Activated CD4-positive, alpha-beta T cell treated with anti-CD3 and anti-CD28 coated beads for 24 hours (primary cell): ENCODE measurements around the gene SGSM1.

Experiments
- DNase-seq, 2 donors: peaks; one replicate each; pipeline ENCODE4 v3.0.0-alpha.2; 2020; ENCODE audit warnings: low read depth in 2 of 2

Gene SGSM1

DNA sequence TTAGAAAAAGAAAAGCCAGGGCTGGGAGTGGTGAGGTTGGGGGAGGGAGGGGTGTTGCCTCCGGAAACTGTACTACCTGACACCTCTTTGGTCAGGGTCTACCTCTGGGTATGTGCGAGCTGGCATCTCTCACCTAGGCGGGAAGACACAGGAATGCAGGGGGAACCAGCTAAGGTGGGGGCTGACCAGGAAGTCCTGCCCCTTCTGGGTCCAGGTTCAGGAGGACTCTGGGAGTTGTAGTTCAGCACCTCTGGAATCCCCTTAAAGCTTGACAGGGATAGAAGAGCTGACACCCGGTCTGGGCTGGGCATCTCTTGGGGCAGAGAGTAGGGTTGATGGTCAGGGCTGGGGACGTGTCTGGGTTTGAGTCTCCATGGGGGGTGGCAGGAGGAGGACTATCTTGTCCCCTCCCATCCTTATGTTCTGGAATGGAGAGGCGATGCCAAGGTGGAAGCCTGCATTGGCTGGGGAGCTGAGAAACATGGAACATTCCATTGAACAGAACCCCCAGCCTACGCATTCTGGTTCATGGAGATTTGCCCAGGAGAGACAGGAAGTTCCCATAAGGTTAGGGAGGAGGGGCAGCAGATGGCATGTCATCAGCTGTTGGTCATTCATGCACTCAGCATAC lies 144.4 kb downstream of the SGSM1 start:
- no peak for DNase-seq

- peak; percentile 73 to 79 for DNase-seq
Observed at GRCh38 chr22:24951942-24952836, 146.2 kb downstream of the SGSM1 start, which contains the start of gene KIAA1671. KIAA1671 (plus strand) TSS chr22:24952716; CDS start chr22:25028000, 75,284 bp downstream.

GRCh38 chr22:24952837-24953383 lies 146.9 kb downstream of the SGSM1 start:
- DNase-seq: no peak

GRCh38 chr22:24953384-24954113 lies 147.5 kb downstream of the SGSM1 start:
- no peak for DNase-seq

DNA sequence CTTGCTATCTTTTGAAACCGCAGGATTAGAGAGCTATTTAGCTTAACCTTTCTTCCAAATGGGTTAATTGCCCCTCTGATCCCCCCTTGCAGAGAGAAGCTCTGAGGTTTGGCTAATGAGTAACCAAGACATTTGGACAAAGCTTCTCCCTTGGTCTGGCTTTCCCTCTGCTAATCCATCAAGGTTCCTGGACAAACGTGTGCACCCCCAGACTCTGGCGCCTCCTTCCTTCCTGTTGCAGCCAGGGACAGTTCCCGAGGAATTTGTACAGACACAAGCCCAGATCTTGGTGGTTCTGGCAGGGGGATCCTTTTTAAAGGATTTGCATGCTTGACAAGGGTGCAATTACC lies 148.1 kb downstream of the SGSM1 start:
- DNase-seq: no peak

GRCh38 chr22:24954856-24955255 lies 148.8 kb downstream of the SGSM1 start:
- no peak for DNase-seq

DNA sequence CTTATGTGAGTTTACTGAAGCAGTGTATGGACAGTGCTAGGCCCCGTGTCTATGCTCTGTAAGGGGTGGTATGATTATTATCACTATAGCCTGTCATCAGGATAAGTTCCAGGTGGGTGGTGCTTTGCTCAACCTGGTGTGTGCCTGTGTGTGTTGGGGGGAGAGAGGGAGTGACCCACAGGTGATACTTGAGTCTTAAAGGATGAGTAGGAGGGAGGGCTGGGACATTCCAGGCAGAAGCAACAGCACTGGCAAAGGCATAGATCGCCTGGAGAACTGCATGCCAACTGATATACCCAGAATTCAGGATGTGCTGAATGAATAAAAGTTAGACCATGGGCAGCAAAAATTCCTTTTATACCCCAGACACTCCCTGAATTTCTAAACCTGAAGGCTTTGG lies 151.0 kb downstream of the SGSM1 start:
- DNase-seq: no peak

- DNase-seq: no peak
Observed at GRCh38 chr22:24961217-24961844, 155.3 kb downstream of the SGSM1 start.

GRCh38 chr22:24962094-24962493 lies 156.1 kb downstream of the SGSM1 start:
- DNase-seq: no peak

DNA sequence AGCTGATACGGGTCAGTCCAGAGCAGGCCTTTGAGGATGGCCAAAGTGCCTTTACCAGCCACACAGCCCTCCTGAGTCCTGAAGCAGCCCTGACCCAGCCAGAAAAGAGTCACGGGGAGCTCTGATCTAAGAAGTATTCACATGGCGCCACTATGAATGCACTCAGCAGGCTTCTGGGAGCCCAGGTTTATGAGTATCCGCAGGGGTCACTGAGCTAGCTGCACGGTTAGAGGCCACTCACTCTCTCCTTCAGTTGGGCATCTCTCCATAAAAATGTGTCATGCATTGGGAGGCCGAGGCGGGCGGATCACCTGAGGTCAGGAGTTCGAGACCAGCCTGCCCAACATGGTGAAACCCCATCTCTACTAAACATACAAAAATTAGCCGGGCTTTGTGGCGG lies 156.8 kb downstream of the SGSM1 start:
- no peak for DNase-seq

- DNase-seq: no peak
Observed at GRCh38 chr22:24964441-24964840, 158.4 kb downstream of the SGSM1 start.

DNA sequence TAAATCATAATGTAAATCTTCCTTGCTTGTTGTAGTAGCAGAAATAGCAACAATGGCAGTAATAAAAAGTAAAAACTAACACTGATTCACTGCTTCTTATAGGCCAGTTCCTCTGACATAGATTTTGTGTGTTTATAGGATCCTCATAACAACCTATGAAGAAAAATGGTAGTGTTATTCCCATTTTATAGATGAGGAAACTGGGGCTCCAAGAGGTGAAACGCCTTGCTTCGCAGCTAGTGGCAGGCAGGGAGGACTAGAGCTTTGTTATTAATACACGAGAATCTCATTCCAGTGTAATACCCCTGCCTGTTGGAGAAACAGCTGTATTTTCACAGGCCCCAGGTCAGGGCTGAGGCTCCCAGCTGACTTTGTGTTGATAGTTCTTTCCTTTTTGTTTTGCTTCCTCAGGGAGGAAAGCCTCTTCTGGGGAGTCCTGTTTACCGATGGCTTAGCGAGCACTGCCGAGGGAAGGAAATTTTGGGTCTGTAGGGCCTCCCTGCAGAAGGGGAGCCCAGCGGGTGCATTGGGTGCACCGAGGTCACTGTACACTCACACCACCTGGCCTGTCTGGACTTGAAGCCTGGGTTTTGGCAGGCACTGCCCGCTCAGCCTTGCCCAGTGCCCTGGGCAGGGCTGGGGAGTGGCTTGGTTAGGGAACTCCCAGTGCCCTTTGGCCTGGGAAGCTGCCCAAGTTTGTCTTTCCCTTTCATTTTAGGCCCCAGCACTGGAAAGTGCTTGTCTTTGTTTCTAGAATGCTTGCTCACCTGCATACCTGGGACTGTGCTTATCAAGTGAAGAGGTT lies 160.0 kb downstream of the SGSM1 start:
- DNase-seq: no peak

GRCh38 chr22:24968066-24968561 lies 162.1 kb downstream of the SGSM1 start:
- no peak for DNase-seq

DNA sequence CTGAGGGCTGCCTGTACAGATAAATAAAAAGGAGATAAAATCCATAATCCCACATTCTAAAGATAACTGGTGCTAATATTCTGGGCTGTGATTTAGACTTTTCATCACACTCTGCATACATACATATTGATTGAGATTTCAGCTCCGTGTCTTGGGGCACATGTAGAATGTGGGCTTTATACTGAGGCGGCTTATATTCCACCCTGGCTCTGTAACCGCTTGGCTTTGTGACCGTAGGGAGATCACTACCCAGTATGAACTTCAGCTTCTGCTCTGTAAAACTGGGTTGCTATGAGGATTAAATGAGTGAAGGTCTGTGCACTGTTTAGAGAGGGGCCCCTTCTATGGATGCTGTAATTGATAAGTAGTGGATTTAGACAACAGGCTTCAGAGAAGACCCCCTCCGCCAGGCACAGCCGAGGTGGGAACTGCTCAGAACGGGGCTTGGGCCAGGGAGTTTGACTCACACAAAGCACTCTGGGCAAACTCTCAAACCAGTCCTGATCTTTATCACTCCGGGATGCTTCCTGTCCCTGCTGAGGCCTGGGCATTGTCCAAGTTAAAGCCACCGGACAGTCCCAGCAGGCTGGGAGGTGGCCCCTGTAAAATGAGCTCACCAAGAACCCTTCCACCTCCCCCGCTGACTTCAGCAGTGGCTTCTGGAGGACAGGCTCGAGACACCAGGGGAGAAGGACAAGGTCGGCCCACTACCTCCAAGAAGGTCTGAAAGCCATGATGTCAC lies 163.7 kb downstream of the SGSM1 start:
- DNase-seq: no peak

DNA sequence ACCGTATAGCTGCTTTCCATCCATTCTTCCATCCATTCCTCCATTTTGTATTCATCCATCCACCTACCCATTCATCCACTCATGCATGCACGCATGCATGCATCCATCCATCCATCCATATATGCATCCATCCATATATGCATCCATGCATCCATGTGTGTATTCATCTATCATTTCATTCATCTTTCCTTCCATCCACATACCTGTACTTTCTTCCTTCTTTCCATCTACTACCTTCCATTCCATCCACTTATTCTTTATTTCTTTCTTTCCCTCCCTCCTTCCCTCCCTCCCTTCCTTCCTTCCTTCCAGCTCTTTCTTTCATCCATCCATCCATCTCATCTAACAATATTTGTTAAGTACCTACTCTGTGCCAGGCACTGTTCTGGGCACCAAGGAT lies 166.4 kb downstream of the SGSM1 start:
- no peak for DNase-seq

DNA sequence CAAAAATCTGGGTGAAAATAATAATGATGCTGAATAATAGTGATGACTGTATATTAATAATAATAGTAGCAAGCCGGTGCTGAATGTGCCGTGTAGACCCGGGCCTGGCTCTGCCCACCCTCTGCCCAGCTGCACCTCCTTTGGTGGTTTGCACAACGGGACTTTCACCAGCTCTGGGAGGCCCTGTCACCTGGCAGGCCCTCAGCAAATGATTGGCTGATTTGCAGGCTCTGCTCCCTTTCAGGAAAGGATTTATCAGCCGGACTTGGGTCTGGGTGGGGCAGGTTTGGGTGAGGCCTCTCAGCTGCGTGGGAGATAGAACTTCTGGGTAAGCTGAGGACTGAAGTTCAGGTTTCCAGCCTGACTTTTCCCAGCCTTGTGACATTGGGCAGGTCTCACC lies 167.9 kb downstream of the SGSM1 start:
- DNase-seq: no peak

DNA sequence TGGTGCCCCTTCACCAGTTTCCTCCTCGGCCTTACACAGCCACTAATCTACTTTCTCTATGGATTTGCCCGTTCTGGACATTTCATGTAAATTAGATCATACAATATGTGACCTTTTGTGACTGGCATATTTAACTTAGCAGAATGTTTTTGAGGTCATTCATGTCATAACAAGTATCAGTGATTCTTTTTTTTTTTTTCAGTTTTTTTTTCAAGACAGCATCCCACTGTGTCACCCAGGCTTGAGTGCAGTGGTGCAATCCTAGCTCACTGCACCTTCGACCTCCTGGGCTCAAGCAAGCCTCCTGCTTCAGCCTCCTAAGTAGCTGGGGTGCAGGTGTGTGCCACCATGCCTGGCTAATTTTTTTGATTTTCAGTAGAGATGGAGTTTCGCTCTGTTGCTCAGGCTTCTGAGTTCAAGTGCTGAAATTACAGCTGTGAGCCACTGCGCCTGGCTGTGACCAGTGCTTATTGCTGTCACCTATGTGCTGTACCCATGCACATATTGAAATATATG lies 169.2 kb downstream of the SGSM1 start:
- DNase-seq: no peak

- DNase-seq: no peak
Observed at GRCh38 chr22:24975813-24976341, 169.9 kb downstream of the SGSM1 start.

DNA sequence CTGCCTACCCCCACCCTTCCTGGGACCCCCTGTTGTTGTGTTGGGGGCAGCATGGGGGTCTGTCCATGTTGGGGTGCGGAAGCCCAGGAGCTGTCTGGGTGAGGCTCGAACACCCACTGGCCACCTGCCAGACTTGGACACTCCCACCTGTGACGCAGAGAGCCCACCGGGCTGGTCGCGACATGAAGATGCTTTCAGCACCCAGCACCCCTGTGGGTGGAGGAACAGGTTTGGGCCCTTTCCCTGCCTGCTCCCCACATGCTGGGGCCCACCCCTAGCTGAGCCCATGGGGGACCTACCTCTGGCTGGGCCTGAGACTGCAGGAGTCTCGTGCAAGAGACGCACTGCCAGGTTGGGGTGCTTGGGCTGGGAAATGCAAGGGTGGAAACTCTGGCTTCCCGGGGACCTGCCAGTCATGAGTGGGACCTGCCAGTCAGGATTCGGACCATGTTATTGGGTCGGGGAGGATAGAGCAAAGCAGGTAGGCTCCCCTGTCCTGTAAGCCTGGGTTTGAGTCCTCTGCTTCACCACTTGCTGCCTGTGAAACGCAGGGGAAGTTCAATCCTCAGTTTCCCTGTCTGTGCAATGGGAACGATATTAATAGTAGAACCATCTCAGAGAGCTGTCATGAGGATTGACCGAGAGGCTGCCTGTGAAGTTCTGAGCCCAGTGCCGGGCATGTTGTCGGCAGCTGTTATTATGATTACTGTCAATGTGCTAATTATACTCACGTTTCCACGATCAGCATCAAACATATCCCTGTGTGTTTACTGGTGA lies 170.6 kb downstream of the SGSM1 start:
- DNase-seq: no peak
